ENCODE results near the gene HSPB6.
A peak's percentile ranks its signal among the peaks of the same experiment; 100 is the strongest.

Gene HSPB6

DNA sequence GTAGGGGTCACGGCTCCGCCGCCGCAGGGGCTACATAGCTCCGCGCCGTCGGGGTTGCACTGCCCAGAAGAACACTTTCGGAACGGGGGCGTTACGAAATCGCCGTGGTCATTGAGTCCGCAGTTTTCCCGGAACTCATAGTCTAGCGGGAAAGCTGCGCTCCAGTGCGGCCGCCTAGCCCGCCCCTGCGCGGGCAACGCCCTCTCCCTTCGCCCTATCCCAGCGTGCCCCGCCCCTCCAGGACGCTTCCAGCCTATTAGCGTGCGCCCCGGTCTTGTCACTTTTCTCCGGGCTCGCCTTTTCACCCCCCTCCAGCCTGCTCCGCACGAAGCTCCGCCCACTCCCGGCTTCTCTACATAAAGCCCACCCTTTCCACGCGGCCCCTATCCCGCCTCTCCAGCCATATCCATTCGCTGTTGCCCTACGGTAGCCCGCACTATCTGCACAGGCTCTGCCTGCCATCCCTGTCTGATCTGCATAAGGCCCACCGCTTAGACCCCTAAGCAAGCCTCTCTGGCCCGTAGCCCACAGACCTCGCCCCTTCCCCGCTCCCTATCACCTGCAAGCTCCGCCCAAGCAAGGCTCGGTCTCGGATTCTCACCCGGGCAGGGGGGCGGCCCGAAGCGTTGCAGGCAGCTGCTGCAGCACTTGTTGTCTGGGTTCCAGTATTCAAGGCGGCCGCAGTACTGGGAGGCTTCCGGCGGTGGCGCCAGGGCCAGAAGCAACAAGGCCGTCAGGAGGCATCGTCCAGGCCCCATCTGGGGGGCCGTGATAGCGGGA, 16.2 kb downstream of the HSPB6 start:
- peak; percentile 77 for DNase-seq (ENCODE audit: low read depth)
- peak overlapping the region; percentile 66 for H3K4me3 ChIP-seq (ENCODE audit: control insufficient read depth, low read depth, low read length)
- TF ChIP-seq, protein P1, sequence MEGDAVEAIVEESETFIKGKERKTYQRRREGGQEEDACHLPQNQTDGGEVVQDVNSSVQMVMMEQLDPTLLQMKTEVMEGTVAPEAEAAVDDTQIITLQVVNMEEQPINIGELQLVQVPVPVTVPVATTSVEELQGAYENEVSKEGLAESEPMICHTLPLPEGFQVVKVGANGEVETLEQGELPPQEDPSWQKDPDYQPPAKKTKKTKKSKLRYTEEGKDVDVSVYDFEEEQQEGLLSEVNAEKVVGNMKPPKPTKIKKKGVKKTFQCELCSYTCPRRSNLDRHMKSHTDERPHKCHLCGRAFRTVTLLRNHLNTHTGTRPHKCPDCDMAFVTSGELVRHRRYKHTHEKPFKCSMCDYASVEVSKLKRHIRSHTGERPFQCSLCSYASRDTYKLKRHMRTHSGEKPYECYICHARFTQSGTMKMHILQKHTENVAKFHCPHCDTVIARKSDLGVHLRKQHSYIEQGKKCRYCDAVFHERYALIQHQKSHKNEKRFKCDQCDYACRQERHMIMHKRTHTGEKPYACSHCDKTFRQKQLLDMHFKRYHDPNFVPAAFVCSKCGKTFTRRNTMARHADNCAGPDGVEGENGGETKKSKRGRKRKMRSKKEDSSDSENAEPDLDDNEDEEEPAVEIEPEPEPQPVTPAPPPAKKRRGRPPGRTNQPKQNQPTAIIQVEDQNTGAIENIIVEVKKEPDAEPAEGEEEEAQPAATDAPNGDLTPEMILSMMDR (IDR thresholded peaks at IDR 0.05; ENCODE audit: control insufficient read depth, insufficient read depth, low read depth, low read length, missing control alignments), result peak; percentile 16

DNA sequence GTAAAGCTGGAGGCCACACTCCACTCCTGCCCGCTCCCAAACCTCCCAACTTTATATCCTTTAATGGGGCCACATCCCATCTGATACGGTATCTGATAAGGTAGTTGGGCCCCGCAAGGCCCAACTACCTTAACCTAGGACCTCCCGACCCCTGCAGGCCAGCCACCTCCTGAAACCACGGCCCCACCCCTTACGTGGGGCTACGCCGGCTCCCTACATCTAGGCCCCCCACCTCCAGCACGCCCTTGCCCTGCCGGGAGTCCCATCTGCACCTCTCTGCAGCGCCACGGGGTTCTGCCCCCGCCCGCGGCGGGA, 16.8 kb downstream of the HSPB6 start:
- no peak for DNase-seq (ENCODE audit: low read depth)
- TF ChIP-seq, protein P1 (IDR thresholded peaks at IDR 0.05; ENCODE audit: control insufficient read depth, insufficient read depth, low read depth, low read length, missing control alignments), result no peak
- peak overlapping the region; percentile 66 for H3K4me3 ChIP-seq (ENCODE audit: control insufficient read depth, low read depth, low read length)

DNA sequence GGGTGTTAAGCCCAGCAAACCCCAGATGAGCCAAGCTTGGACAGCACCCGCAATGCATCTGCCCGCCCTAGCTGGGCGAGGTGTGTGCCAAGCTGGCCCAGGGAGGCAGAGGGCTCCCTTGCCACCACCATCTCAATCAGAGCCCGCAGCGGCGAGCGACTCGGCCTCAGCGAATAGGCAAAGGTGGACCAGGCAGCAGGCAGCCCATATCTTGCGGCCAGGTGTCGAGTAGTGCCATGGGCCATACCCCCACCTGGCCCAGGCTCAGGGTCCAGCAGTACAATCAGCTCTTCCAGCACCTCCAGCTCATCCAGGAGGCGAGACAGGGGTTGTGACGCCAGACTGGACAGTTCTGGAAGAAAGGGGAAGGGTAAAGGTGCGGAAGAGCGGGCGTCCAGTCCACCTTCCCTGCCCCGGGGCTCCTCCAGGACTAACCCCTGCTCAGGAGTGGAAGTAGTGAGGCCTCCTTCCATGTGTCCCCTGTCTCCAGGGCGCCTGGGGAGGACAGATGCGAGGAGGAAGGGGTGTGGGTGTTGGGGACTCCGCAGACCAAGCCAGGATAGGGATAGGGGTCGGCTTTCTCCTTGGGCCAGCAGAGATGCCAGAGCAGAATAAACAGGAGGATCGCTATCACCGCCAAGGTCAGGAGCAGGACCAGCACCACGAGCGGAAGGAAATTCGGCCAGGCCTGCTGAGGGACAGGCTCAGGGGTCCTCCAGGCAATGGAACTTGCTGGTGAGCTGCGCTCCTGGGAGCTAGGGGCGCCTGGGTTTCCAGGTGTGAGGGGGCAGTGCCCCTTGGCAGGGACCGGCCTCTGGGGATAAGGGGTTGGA, 17.3 kb downstream of the HSPB6 start:
- no peak for DNase-seq (ENCODE audit: low read depth)
- TF ChIP-seq, protein P1 (IDR thresholded peaks at IDR 0.05; ENCODE audit: control insufficient read depth, insufficient read depth, low read depth, low read length, missing control alignments), result no peak
- peak overlapping the region; percentile 66 for H3K4me3 ChIP-seq (ENCODE audit: control insufficient read depth, low read depth, low read length)

DNA sequence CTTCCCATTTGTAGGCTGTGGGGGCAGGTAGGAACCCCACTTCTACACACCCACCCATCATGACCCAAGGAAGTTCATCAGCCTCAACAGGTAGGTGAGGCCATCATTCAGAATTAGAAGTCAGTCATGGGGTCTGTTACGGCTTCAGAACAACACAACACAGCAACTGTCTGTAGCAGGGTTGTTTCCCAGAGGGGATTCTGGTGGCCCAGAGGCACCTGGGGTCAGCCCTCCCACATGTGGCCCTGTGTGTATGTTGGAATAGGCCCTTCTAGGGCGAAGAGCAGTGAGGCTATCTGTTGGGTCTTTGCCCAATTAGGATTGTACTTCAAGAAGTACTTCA, 18.0 kb downstream of the HSPB6 start:
- TF ChIP-seq, protein P1 (IDR thresholded peaks at IDR 0.05; ENCODE audit: control insufficient read depth, insufficient read depth, low read depth, low read length, missing control alignments), result no peak
- no peak for DNase-seq (ENCODE audit: low read depth)
- no peak overlapping the region for H3K4me3 ChIP-seq (ENCODE audit: control insufficient read depth, low read depth, low read length)

DNA sequence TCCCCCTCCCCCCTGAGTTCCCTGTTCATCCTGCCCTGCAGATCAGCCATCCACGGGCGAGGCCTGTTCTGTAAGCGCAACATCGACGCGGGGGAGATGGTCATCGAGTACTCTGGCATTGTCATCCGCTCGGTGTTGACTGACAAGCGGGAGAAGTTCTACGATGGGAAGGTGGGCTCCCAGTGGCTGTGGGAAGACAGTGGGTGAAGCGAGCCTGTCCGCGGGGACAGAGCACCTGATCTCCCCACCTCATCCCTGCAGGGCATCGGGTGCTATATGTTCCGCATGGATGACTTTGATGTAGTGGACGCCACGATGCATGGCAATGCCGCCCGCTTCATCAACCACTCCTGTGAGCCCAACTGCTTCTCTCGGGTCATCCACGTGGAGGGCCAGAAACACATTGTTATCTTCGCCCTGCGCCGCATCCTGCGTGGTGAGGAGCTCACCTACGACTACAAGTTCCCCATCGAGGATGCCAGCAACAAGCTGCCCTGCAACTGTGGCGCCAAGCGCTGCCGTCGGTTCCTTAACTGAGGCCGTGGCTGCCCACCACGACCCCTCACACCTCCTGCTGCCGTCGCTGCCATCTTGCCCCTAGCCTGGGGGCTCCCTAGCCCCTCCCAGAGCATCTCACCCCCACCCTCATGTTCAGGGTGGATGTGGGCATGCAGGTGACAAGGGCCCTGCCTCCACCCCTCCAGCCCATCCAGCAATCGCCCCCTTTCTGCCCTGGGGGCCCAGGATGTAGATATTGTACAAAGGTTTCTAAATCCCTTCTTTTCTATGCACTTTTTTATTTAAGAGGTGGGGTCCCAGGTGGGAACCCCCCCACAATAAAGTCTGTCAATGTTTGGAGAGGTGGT, 18.6 kb downstream of the HSPB6 start:
- H3K4me3 ChIP-seq (ENCODE audit: control insufficient read depth, low read depth, low read length), result no peak overlapping the region
- DNase-seq (ENCODE audit: low read depth), result no peak
- TF ChIP-seq, protein P1 (IDR thresholded peaks at IDR 0.05; ENCODE audit: control insufficient read depth, insufficient read depth, low read depth, low read length, missing control alignments), result no peak
